ENCODE data around the gene GTSE1.

GTSE1 gene

DNA sequence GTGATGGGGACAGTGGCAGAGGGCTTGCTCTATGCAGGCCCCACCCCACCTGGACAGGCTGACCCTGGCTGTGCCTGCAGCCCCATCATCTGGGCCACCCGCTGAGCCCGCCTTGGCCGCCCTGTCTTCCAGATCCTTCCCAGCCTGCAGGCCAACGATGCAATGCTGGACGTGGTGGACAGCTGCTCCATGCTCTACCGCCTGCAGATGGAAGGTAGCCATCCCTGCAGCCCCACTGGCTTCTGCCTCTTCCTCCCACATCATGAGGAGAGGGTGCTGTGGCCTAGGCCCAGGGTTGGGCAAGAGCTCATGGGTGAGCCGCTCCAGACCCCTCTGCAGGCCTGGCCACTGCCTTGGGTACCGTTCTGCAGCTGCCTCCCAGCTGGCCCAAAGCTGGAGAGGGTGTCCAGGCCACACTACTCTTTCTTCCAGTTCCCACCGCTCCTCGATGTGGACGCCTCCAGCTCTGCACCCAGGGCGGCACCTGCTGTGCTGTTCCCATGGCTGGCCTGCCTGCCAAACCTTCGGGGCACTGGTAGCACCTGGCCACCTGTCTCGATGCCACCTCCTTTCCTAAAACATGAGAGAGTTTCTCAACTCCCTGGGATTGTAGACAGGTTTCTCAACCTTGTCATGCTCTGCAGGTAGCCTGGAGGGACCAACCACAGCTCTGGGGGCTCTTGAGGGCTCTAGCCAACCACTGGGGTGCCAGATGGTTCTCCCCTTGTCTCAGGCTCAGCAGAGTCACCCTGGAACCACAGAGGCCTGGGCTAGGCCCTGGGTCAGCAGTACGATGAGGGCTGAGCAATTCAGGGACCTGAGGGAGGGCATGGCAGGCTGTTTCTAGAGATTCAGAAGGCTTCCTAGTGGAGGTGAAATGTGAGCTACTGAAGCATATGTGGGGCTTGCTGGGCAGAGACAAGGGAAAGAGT is 9.5 kb upstream of the GTSE1 start:
- TF ChIP-seq, protein P1, sequence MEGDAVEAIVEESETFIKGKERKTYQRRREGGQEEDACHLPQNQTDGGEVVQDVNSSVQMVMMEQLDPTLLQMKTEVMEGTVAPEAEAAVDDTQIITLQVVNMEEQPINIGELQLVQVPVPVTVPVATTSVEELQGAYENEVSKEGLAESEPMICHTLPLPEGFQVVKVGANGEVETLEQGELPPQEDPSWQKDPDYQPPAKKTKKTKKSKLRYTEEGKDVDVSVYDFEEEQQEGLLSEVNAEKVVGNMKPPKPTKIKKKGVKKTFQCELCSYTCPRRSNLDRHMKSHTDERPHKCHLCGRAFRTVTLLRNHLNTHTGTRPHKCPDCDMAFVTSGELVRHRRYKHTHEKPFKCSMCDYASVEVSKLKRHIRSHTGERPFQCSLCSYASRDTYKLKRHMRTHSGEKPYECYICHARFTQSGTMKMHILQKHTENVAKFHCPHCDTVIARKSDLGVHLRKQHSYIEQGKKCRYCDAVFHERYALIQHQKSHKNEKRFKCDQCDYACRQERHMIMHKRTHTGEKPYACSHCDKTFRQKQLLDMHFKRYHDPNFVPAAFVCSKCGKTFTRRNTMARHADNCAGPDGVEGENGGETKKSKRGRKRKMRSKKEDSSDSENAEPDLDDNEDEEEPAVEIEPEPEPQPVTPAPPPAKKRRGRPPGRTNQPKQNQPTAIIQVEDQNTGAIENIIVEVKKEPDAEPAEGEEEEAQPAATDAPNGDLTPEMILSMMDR (IDR thresholded peaks at IDR 0.05) = no peak
- H3K27ac ChIP-seq = no peak overlapping the region

DNA sequence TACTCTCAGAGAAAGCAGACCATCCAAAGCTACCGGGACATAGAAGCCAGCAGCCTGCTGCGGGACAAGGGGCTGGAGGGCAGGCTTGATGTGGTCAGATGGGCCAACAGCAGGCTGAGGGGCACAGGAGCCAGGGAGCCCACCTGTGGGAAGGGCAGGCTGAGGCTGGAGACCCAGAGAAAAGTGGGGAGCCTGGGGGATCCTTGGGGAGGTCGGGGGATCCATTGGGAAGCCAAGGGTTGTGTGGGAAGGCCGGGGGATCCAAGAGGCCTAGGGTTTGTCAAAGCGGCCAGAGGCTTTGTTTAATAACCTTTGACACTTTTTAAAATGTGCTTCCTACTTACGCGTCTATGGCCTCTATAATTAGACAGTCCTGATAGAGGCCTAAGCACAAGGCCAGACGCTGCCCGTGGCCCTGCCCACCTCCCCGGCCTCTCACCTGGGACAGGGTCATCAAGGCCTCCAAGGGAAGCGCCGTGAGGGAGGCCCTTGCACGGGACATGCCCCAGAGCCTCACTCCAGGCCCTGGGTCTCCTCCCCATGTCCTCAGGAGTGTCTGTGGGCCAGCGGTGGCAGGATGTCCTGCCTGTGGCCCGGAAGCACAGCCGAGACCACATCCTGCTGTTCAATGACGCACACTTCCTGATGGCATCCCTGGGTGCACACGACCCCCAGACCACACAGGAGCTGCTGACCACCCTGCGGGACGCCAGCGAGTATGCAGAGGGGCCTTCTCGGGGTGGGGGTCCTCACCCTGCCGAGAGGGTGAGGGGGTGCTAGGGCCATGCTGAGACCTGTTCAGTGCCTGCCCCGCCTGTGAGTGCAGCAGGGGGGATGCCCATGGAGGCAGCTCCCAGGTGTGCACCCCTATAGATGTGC is 8.6 kb upstream of the GTSE1 start:
- no peak overlapping the region for H3K27ac ChIP-seq
- TF ChIP-seq ZFX (IDR thresholded peaks at IDR 0.05; ENCODE audit: borderline replicate concordance) = no peak
- TF ChIP-seq, protein P1 (IDR thresholded peaks at IDR 0.05) = no peak

DNA sequence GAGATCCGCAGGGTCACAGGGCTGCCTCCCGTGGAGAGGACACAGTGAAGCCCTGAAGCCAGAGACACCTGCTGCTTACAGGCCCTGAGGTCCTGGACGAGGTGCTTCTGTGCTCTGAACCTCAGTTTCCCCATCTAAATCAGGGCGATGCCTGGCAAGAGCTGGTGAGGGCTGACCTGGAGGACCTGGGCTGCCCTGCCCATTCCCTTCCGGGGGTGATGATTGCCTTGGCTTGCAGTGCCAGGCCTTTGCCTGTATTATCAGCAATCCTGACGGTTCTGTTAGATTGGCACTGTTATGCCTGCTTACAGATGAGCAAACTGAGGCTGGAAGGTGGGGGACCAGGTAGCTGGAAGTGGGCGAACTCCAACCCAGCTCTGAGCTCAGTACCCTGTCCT is 7.8 kb upstream of the GTSE1 start:
- TF ChIP-seq, protein P1 (IDR thresholded peaks at IDR 0.05) = no peak
- no peak for TF ChIP-seq ZFX (IDR thresholded peaks at IDR 0.05; ENCODE audit: borderline replicate concordance)
- H3K27ac ChIP-seq = no peak overlapping the region

DNA sequence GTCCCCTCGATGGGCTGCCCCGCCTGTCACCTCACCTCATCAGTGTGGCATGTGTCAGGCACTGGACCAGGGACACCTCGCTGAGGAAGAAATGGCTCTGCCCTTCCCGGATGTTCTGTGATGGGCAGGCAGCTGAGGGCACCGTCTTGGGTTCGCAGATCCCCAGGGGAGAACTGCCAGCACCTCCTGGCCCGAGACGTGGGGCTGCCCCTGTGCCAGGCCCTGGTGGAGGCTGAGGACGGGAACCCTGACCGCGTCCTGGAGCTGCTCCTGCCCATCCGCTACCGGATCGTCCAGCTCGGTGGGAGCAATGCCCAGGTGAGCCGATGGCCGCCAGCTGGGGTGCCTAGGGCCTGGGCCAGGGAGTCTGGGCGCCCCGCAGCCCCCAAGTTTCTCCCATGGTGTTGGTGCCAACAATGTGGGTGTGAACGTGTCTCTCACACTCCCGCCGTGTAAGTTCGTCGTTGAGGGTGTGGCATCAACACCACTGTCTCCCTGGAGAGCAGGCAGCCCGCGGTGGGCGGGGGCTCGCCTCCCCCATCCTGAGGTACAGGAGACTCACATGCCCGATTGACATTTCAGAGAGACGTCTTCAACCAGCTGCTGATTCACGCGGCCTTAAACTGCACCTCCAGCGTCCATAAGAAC is 7.3 kb upstream of the GTSE1 start:
- no peak overlapping the region for H3K27ac ChIP-seq
- TF ChIP-seq, protein P1 (IDR thresholded peaks at IDR 0.05) = no peak
- TF ChIP-seq ZFX (IDR thresholded peaks at IDR 0.05; ENCODE audit: borderline replicate concordance) = no peak

GRCh38 chr22:46290121-46290842 is 6.4 kb upstream of the GTSE1 start:
- TF ChIP-seq, protein P1 (IDR thresholded peaks at IDR 0.05) = no peak
- TF ChIP-seq ZFX (IDR thresholded peaks at IDR 0.05; ENCODE audit: borderline replicate concordance) = no peak
- no peak overlapping the region for H3K27ac ChIP-seq

DNA sequence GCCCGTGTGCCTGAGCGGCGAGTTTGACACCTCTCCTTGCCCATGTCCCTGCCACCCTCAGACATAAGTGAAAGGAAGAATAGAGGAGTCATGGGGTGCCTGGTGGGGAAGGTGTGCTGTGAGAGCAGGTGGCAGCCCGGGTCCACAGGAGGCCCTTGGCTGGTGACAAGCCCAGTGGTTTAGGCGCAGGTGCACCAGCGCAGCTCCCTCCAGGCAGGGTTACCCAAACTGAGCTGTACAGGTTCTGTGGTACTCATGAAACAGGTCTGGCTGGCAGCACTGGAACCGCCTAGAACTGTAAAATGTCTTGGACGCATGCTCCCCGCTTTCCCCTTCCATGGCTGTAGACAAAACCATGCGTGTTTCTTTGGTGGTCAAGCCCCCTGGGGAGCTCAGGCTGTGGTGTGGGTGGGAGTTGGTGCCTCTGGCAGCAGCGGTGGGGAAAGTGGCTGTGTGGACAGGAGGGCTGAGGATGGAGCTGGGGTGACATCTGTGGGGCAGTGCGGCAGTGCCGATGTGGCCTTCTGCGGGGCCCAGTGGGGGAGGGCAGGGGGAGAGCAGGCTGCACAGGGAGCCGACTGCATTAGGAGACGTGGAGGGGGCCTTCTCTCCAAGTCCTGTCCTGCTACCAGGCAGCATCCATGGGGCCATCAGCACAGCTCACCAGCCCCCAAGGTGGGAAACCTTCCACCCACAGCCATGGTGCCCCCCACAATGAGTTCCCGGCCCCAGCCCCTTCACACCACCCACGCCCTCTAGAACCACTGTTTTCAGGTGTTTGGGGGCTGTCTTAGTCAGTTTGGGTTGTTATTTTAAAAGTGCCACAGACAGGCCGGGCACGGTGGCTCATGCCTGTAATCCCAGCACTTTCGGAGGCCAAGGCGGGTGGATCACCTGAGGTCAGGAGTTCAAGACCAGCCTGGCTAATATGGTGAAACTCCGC is 5.6 kb upstream of the GTSE1 start:
- H3K27ac ChIP-seq = no peak overlapping the region
- TF ChIP-seq, protein P1 (IDR thresholded peaks at IDR 0.05) = no peak
- no peak for TF ChIP-seq ZFX (IDR thresholded peaks at IDR 0.05; ENCODE audit: borderline replicate concordance)
